ENCODE data around the gene ZDHHC12. TPM values are rescaled to one million over a fixed set of nuclear protein-coding genes. Genes with fewer than 3 reads are reported as not detected.

Gene ZDHHC12
- total and polyA plus RNA-seq, 2 of the 8 experiments (the other 6 are each of a cell fraction or from before 2014, with no cell fraction given), result 35.0 to 93.8 TPM

- Histone ChIP-seq H3K23ac (ENCODE audit: insufficient read length) (no peak overlapping the region), H2BK12ac (ENCODE audit: low read depth, low read length) (no peak overlapping the region), H4K20me1 (replicated peaks in 1 of 2; ENCODE audit: control insufficient read depth in 1 of 2, insufficient read depth in 2 of 2, low read length in 2 of 2) (no peaks in the 10 kb centered on the region), H2AK5ac (ENCODE audit: low read depth, low read length) (no peak overlapping the region), H4K91ac (replicated peaks; ENCODE audit: insufficient read length, low read length) (no peak overlapping the region), H2BK5ac (ENCODE audit: low read depth, low read length) (no peak overlapping the region), H3K79me2 (ENCODE audit: control insufficient read depth in 1 of 2, insufficient read depth in 2 of 2, low read length in 2 of 2) (no peaks in the 10 kb centered on the region), H4K8ac (ENCODE audit: extremely low read depth, insufficient read depth, low read length) (no peak overlapping the region), H3K9me3 (ENCODE audit: insufficient read depth in 2 of 2, low read depth in 1 of 2, low read length in 1 of 2) (no peaks in the 10 kb centered on the region), H3K23me2 (ENCODE audit: low read depth, low read length) (no peaks in the 10 kb centered on the region), H3K4me2 (ENCODE audit: insufficient read depth in 1 of 2, low read depth in 2 of 2, low read length in 2 of 2) (no peak overlapping the region), H2BK120ac (replicated peaks; ENCODE audit: low read depth, low read length) (no peak overlapping the region), H3K36me3 (ENCODE audit: control insufficient read depth in 2 of 4, insufficient read depth in 4 of 4, low read length in 3 of 4) (peaks cover 0 to 4% (median 2%) of the 10 kb centered on the region in 4 experiments; a peak in 1 of 8 replicates), H2BK20ac (ENCODE audit: low read length) (no peak overlapping the region), H2AFZ (ENCODE audit: low read length) (no peak overlapping the region), H3K4me3 (ENCODE audit: extremely low read depth in 1 of 4, insufficient read depth in 2 of 4, low read depth in 3 of 4, low read length in 4 of 4) (no peak overlapping the region), H3K18ac (ENCODE audit: extremely low read depth, low read length) (no peak overlapping the region), H3K56ac (replicated peaks; ENCODE audit: insufficient read length, low read depth, low read length) (no peak overlapping the region), H3K27ac (ENCODE audit: low read depth, low read length) (no peak overlapping the region), H3K4me1 (replicated peaks in 1 of 4; ENCODE audit: control insufficient read depth in 3 of 4, insufficient read depth in 4 of 4, low read length in 3 of 4) (no peaks in the 10 kb centered on the region), H3K9ac (replicated peaks in 1 of 4; ENCODE audit: extremely low read depth in 1 of 4, low read depth in 3 of 4, low read length in 3 of 4) (no peak overlapping the region), H3K79me1 (ENCODE audit: low read depth, low read length) (no peaks in the 10 kb centered on the region), H3K14ac (ENCODE audit: insufficient read length) (no peak overlapping the region), H4K5ac (ENCODE audit: insufficient read length, low read depth, low read length) (no peak overlapping the region), H3K4ac (replicated peaks; ENCODE audit: insufficient read length, low read depth, low read length) (no peak overlapping the region), H2BK15ac (ENCODE audit: low read length) (no peak overlapping the region), H3K27me3 (replicated peaks in 1 of 4; ENCODE audit: control insufficient read depth in 3 of 4, extremely low read depth in 1 of 4, insufficient read depth in 3 of 4, low read length in 3 of 4) (no peaks in the 10 kb centered on the region)
- FAIRE-seq, result no peak
- DNase-seq (ENCODE audit: low read depth in 1 of 2, low spot score in 2 of 2), result no peak
- ChIA-PET POLR2A (ENCODE audit: partially characterized antibody) (interaction anchor here (1.1 to 2.2 kb wide), 2 partner anchors 10 to 75 kb away, joined by 3 to 7 read pairs; partner anchors contain the start of gene ENDOG), CTCF (ENCODE audit: partially characterized antibody) (interaction anchor here (0.6 to 13.4 kb wide), 4 partner anchors 8 to 188 kb away, joined by 3 to 104 read pairs (median 8); no protein-coding TSS in a partner anchor)
- WGBS, 2 experiments (ENCODE audit: extremely low coverage in 1 of 2, insufficient coverage in 1 of 2, insufficient read length in 1 of 2, insufficient replicate concordance in 2 of 2, low coverage in 1 of 2, low lambda C conversion rate in 2 of 2, missing lambda C conversion rate in 1 of 2), result 90% methylated on average over 1 of the region's 1 CpG; no CpG with 5 or more reads in 1 of the 2 experiments
- TF ChIP-seq CTBP2 (IDR thresholded peaks at IDR 0.05; ENCODE audit: borderline replicate concordance, insufficient read depth, insufficient read length, low read length), result no peak
- TF ChIP-seq SIRT6 (IDR thresholded peaks at IDR 0.05; ENCODE audit: low read length), result no peak
- TF ChIP-seq, protein P1, sequence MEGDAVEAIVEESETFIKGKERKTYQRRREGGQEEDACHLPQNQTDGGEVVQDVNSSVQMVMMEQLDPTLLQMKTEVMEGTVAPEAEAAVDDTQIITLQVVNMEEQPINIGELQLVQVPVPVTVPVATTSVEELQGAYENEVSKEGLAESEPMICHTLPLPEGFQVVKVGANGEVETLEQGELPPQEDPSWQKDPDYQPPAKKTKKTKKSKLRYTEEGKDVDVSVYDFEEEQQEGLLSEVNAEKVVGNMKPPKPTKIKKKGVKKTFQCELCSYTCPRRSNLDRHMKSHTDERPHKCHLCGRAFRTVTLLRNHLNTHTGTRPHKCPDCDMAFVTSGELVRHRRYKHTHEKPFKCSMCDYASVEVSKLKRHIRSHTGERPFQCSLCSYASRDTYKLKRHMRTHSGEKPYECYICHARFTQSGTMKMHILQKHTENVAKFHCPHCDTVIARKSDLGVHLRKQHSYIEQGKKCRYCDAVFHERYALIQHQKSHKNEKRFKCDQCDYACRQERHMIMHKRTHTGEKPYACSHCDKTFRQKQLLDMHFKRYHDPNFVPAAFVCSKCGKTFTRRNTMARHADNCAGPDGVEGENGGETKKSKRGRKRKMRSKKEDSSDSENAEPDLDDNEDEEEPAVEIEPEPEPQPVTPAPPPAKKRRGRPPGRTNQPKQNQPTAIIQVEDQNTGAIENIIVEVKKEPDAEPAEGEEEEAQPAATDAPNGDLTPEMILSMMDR (IDR thresholded peaks at IDR 0.05; ENCODE audit: control extremely low read depth in 1 of 3, insufficient read depth in 1 of 3, low read depth in 1 of 3, low read length in 3 of 3), result no peak
- no peak for TF ChIP-seq JUND (IDR thresholded peaks at IDR 0.05; ENCODE audit: low read length)
- no peak for TF ChIP-seq TEAD4 (IDR thresholded peaks at IDR 0.05; ENCODE audit: low read depth, low read length)
- no peak for TF ChIP-seq EP300 (IDR thresholded peaks at IDR 0.05; ENCODE audit: borderline replicate concordance in 1 of 2, low read depth in 2 of 2, low read length in 2 of 2)
- no peak for TF ChIP-seq CREB1 (IDR thresholded peaks at IDR 0.05)
- no peak for TF ChIP-seq PHF8 (conservative IDR thresholded peaks at IDR 0.05; ENCODE audit: low read depth, low read length)
- TF ChIP-seq POLR2AphosphoS5 (IDR thresholded peaks at IDR 0.05; ENCODE audit: low read depth, low read length), result no peak
- TF ChIP-seq MAX (IDR thresholded peaks at IDR 0.05), result no peak
Observed at GRCh38 chr9:128743421-128743820, 19.5 kb upstream of the ZDHHC12 start.

Measured in H1 (cell line).